HL-60 (cell line): ENCODE data around the gene NTRK2.

Experiments used
- GABPA ChIP-seq: IDR thresholded peaks from 2 replicates; pipeline ENCODE4 v1.6.1; 2012; ENCODE audit warnings: low read depth
- POLR2AphosphoS5 ChIP-seq: IDR thresholded peaks from 2 replicates; pipeline ENCODE4 v1.6.1; 2012; ENCODE audit warnings: low read depth
- TF ChIP-seq, protein P1 (sequence below): IDR thresholded peaks from one replicate; pipeline ENCODE4 v1.5.1; 2011; ENCODE audit warnings: low read length, control low read depth, inconsistent platforms; ENCODE audit not compliant: insufficient read depth
- TF ChIP-seq, protein P2 (sequence below): IDR thresholded peaks from 2 replicates; pipeline ENCODE4 v1.6.1; 2012; ENCODE audit warnings: low read depth; ENCODE audit not compliant: insufficient replicate concordance

DNA sequence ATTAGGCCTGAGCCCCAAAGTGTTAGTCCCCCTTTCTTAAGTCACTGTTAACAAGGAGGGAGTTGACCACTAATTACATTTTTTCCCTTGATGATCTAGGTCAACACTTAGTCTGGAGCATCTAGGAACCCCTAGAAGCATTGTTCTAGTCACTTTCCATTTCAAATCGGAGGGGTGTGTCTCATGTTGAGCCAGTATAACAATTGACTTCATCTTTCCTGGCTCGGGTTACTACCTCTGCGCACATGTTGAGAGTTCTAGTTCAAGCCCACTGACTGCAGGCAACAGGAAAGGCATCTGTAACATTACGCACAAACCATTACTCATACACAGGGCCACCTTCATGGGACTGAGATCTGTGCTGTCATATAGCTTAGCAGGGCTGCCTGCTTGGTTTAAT is 164.9 kb downstream of the NTRK2 start:
- TF ChIP-seq POLR2AphosphoS5 (no peak), GABPA (no peak)
- TF ChIP-seq, protein P1, sequence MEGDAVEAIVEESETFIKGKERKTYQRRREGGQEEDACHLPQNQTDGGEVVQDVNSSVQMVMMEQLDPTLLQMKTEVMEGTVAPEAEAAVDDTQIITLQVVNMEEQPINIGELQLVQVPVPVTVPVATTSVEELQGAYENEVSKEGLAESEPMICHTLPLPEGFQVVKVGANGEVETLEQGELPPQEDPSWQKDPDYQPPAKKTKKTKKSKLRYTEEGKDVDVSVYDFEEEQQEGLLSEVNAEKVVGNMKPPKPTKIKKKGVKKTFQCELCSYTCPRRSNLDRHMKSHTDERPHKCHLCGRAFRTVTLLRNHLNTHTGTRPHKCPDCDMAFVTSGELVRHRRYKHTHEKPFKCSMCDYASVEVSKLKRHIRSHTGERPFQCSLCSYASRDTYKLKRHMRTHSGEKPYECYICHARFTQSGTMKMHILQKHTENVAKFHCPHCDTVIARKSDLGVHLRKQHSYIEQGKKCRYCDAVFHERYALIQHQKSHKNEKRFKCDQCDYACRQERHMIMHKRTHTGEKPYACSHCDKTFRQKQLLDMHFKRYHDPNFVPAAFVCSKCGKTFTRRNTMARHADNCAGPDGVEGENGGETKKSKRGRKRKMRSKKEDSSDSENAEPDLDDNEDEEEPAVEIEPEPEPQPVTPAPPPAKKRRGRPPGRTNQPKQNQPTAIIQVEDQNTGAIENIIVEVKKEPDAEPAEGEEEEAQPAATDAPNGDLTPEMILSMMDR, result no peak
- TF ChIP-seq, protein P2, sequence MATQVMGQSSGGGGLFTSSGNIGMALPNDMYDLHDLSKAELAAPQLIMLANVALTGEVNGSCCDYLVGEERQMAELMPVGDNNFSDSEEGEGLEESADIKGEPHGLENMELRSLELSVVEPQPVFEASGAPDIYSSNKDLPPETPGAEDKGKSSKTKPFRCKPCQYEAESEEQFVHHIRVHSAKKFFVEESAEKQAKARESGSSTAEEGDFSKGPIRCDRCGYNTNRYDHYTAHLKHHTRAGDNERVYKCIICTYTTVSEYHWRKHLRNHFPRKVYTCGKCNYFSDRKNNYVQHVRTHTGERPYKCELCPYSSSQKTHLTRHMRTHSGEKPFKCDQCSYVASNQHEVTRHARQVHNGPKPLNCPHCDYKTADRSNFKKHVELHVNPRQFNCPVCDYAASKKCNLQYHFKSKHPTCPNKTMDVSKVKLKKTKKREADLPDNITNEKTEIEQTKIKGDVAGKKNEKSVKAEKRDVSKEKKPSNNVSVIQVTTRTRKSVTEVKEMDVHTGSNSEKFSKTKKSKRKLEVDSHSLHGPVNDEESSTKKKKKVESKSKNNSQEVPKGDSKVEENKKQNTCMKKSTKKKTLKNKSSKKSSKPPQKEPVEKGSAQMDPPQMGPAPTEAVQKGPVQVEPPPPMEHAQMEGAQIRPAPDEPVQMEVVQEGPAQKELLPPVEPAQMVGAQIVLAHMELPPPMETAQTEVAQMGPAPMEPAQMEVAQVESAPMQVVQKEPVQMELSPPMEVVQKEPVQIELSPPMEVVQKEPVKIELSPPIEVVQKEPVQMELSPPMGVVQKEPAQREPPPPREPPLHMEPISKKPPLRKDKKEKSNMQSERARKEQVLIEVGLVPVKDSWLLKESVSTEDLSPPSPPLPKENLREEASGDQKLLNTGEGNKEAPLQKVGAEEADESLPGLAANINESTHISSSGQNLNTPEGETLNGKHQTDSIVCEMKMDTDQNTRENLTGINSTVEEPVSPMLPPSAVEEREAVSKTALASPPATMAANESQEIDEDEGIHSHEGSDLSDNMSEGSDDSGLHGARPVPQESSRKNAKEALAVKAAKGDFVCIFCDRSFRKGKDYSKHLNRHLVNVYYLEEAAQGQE, result no peak
